Esophagus squamous epithelium (tissue), 4 donors: ENCODE measurements around the gene A3GALT2.

Experiments used
- POLR2A ChIP-seq, 4 donors: fragments of 450-650 bp; IDR thresholded peaks; one replicate each; pipeline ENCODE4 v1.6.1; 2017; ENCODE audit warnings: antibody characterized with exemption in 4 of 4, mild to moderate bottlenecking in 4 of 4, moderate library complexity in 3 of 4
- TF ChIP-seq, protein P1 (sequence below), 6 experiments: fragments of 450-650 bp in 4 of 6; fragments of 200-600 bp in 2 of 6; sonication (generic) in 2 of 6; IDR thresholded peaks; one replicate each; pipeline ENCODE4 v1.5.1; 2016 to 2019; ENCODE audit warnings: antibody characterized with exemption in 6 of 6, mild to moderate bottlenecking in 4 of 6, moderate library complexity in 4 of 6

DNA sequence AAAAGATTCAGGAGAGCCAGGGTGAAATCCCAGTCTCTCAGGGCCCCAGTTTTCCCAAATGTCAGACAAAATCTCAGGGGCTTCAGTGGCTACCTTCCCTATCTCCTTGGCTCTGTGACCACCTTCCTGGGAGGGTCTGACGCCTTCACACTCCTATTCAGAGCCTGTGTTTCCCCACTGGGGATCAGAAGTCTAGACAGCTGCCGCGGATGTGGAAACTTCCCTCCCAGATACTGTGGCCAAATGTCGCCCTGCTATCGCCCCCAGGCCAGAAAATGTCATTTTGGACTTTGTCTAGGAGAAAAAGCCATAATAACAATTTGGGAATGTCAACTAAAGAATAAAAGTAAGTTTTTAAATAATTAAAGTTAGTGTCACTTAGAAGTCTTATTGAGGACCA, 15.9 kb downstream of the A3GALT2 start:
- TF ChIP-seq, protein P1, sequence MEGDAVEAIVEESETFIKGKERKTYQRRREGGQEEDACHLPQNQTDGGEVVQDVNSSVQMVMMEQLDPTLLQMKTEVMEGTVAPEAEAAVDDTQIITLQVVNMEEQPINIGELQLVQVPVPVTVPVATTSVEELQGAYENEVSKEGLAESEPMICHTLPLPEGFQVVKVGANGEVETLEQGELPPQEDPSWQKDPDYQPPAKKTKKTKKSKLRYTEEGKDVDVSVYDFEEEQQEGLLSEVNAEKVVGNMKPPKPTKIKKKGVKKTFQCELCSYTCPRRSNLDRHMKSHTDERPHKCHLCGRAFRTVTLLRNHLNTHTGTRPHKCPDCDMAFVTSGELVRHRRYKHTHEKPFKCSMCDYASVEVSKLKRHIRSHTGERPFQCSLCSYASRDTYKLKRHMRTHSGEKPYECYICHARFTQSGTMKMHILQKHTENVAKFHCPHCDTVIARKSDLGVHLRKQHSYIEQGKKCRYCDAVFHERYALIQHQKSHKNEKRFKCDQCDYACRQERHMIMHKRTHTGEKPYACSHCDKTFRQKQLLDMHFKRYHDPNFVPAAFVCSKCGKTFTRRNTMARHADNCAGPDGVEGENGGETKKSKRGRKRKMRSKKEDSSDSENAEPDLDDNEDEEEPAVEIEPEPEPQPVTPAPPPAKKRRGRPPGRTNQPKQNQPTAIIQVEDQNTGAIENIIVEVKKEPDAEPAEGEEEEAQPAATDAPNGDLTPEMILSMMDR (IDR thresholded peaks at IDR 0.05) = no peak
- no peak for TF ChIP-seq POLR2A (IDR thresholded peaks at IDR 0.05)
